CD4-positive, CD25-positive, alpha-beta regulatory T cell (primary cell): ENCODE measurements around the gene CLIP2. TPM values are rescaled to one million over a fixed set of nuclear protein-coding genes. Genes with fewer than 3 reads are reported as not detected.

Experiments
- ATAC-seq, 2 donors: fragments of 150-1000 bp; cut with Tn5 transposase; one replicate each; pipeline ENCODE4 v1.10.0; 2021; ENCODE audit warnings: low read depth in 2 of 2, moderate number of reproducible peaks in 2 of 2, moderate library complexity in 1 of 2
- DNase-seq, 3 donors: peaks; one replicate each; pipeline versions ENCODE4 v3.0.0 to v3.0.0-alpha.2; 2012 to 2022; ENCODE audit warnings: mixed read lengths in 1 of 3
- H3K27ac ChIP-seq: one replicate; pipeline ENCODE4 v1.7.0; 2013; ENCODE audit warnings: mild to moderate bottlenecking, low read length; ENCODE audit not compliant: insufficient read depth, poor library complexity, severe bottlenecking
- H3K27me3 ChIP-seq: one replicate; pipeline ENCODE4 v1.7.0; 2013; ENCODE audit warnings: low read length; ENCODE audit not compliant: control insufficient read depth, insufficient read depth
- H3K36me3 ChIP-seq: one replicate; pipeline ENCODE4 v1.7.0; 2013; ENCODE audit warnings: mild to moderate bottlenecking, low read length, moderate library complexity; ENCODE audit not compliant: control insufficient read depth, insufficient read depth
- H3K4me1 ChIP-seq: 2 replicates; pipeline ENCODE4 v1.7.0; 2013; ENCODE audit warnings: mild to moderate bottlenecking, low read length; ENCODE audit not compliant: insufficient read depth, control insufficient read depth, poor library complexity, severe bottlenecking
- H3K4me3 ChIP-seq: one replicate; pipeline ENCODE4 v1.7.0; 2013; ENCODE audit warnings: low read depth, mild to moderate bottlenecking, low read length, moderate library complexity
- H3K9me3 ChIP-seq, 2 experiments: 1 replicate in 1 of 2; 2 replicates in 1 of 2; pipeline ENCODE4 v1.7.0; 2013; ENCODE audit warnings: low read length in 2 of 2, mild to moderate bottlenecking in 1 of 2, moderate library complexity in 1 of 2; ENCODE audit not compliant: control insufficient read depth in 2 of 2
- H3K27ac Mint-ChIP-seq, 3 donors: one replicate each; pipeline ENCODE4 v1.8.0; 2020 to 2022; ENCODE audit warnings: mild to moderate bottlenecking in 3 of 3, mixed read lengths in 3 of 3, moderate library complexity in 2 of 3
- H3K27me3 Mint-ChIP-seq: one replicate; pipeline ENCODE4 v1.8.0; 2022; ENCODE audit warnings: mild to moderate bottlenecking, mixed read lengths
- H3K36me3 Mint-ChIP-seq: one replicate; pipeline ENCODE4 v1.8.0; 2020; ENCODE audit warnings: mixed read lengths
- H3K4me1 Mint-ChIP-seq, 4 donors: one replicate each; pipeline ENCODE4 v1.8.0; 2020 to 2022; ENCODE audit warnings: mixed read lengths in 4 of 4, mild to moderate bottlenecking in 1 of 4
- H3K4me3 Mint-ChIP-seq, 4 donors: one replicate each; pipeline ENCODE4 v1.8.0; 2020 to 2022; ENCODE audit warnings: mild to moderate bottlenecking in 4 of 4, mixed read lengths in 4 of 4, moderate library complexity in 3 of 4
- H3K9me3 Mint-ChIP-seq, 7 donors: one replicate each; pipeline ENCODE4 v1.8.0; 2020 to 2022; ENCODE audit warnings: mixed read lengths in 7 of 7, mild to moderate bottlenecking in 3 of 7, moderate library complexity in 2 of 7
- polyA plus RNA-seq, 4 donors: library from polyadenylated mRNA; unstranded; fragments of 300-500 nt; fragmentation: Illumina TruSeq; gene quantifications; one replicate each; pipeline ENCODE4 v1.2.3, GENCODE V29; 2021
- total RNA-seq: library from RNA; stranded (reverse); gene quantifications from one replicate; pipeline ENCODE4 v1.2.3, GENCODE V29; 2022

Gene CLIP2
- total and polyA plus RNA-seq, 5 donors from 2014 or later: 0.09 to 2.9 (median 0.29) TPM

DNA sequence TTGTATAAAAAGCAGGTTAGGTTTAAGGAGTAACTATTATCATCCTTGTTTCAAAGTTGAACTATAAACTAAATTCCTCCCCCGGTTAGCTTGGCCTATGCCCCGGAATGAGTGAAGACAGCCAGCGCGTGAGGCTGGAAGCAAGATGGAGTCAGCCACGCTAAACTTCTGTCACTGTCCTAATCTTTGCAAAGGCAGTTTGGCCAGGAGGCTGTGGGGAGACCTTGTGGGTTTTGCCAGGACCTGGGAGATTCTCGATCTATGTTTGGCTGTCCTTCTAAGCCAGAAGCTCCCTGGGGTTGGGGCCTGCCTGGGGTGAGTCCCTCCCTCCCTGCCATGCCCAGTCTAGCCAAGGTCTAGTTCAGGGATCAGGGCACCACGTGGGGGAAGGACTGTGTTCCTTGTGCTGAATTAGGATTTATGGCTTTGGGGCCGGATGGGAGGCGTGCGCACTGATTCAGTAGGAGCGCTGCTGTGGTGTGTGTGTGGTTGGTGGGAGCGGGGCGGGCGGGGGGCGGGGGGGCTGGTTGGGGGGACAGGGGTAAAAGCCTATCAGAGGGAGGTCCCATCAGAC is 163.6 kb downstream of the CLIP2 start:
- peak overlapping the region; percentile 76 to 94 (median 86) for H3K4me3 Mint-ChIP-seq
- ATAC-seq (no peak), DNase-seq (no peak)
- Histone ChIP-seq H3K4me3 (peak overlapping the region; percentile 72), H3K36me3 (no peaks in the 10 kb centered on the region), H3K4me1 (peaks cover 24% of the 10 kb centered on the region), H3K27ac (peak overlapping the region; percentile 78), H3K27me3 (no peaks in the 10 kb centered on the region), H3K9me3 (no peaks in the 10 kb centered on the region)
- H3K4me1 Mint-ChIP-seq: peaks cover 0 to 25% (median 14%) of the 10 kb centered on the region in 4 donors
- peaks cover 22% of the 10 kb centered on the region for H3K27me3 Mint-ChIP-seq
- H3K9me3 Mint-ChIP-seq: no peaks in the 10 kb centered on the region
- no peaks in the 10 kb centered on the region for H3K36me3 Mint-ChIP-seq
- H3K27ac Mint-ChIP-seq: peak overlapping the region; percentile 93 to 95 (median 95)

DNA sequence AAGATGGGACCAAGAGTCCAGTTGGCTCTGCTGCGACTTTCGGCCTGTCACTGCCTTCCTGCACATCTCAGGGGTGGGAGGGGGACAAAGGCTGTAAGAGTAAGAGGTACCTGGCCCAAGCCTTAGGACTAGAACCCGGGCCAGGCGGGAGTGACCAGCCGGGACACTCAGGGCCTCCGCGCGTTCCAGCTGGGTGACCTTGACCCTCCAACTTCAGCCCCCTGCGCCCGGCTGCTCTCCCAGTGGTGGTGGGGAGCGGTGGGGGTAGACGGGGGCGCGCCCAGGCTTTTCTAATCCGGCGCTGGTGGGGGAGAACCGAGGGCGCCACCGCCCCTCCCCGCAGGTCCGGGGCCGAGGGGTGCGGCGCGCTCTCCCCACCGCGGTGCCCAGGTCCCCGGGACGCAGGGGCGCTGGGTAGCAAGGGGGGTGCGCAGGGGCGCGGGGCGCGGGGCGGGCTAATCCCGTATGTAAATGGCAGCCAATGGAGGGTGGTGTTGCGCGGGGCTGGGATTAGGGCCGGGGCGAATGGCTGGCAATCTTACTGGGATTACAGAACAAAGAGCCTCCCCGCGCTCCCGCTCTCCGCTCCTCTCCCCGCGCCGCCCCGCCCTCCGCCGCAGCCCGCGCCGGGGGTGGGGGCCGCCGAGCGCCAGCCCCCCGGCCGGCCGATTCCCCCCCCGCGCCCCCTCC is 164.3 kb downstream of the CLIP2 start, which contains the start of gene GTF2IRD1:
GTF2IRD1 (plus strand) TSS at position 585 of the 690 bp plus-strand sequence. CDS start 54,175 bp downstream, outside the sequence.
- peak in 1 of 2 donors; percentile 9 for ATAC-seq
- Mint-ChIP-seq H3K27ac (peak within 1 kb of the TSS; percentile 93 to 95 (median 95)), H3K4me1 (peaks cover 0 to 25% (median 14%) of the 10 kb centered on the region in 4 donors), H3K27me3 (peaks cover 18% of the 10 kb centered on the region), H3K36me3 (no peaks in the 10 kb centered on the region), H3K4me3 (peak within 1 kb of the TSS; percentile 78 to 94 (median 86)), H3K9me3 (no peaks in the 10 kb centered on the region)
- Histone ChIP-seq H3K27ac (peak within 1 kb of the TSS; percentile 78), H3K4me3 (peak within 1 kb of the TSS; percentile 72), H3K27me3 (no peaks in the 10 kb centered on the region), H3K36me3 (no peaks in the 10 kb centered on the region), H3K4me1 (peaks cover 24% of the 10 kb centered on the region), H3K9me3 (no peaks in the 10 kb centered on the region)
- DNase-seq: peak; percentile 16 to 47 (median 30)

DNA sequence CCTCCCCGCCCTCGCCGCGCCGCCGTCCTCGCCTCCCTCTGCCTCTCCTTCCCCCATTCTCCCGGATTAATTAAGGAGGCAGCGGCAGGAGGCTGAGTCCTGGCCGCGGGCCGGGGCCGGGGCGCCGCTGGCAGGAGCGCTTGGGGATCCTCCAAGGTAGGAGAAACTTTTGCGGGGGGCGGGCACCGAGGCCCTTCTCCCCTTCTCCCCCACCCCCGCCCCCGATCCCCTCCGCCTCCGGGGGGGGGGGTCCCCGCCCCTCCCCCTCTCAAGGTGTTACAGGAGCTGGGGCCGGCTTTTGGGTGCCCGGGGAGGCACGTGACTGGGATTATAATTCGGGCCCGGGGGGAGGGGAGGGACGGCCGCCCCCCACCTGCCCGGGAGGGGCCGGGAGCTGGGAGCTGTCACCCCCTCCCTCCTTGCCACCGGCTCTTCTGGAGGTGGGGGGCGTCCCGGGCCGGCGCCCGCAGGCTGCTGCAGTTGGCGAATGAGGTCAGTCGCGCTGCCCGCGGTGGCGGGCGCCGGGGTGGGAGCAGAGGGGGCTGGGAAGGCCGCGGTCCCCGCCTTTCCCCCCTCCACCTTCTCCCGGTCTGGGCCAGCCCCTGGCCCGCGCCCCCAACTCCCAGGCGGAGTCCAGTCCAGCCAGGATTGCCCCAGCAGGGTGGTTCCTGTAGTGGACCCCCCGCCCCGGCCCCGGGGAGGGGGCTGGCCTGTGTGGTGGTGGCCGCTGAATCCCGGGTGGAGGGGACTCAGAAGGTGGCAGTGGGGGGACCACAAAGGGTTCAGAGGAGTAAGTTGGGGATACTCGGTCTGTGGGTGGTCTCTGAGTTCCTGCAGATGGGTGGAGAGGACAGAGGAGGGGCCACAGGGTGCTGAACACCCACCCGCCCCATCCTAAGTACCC is 165.1 kb downstream of the CLIP2 start:
- Mint-ChIP-seq H3K4me1 (peaks cover 0 to 25% (median 14%) of the 10 kb centered on the region in 4 donors), H3K36me3 (no peaks in the 10 kb centered on the region), H3K9me3 (no peaks in the 10 kb centered on the region), H3K27me3 (peaks cover 18% of the 10 kb centered on the region), H3K4me3 (peak overlapping the region; percentile 15 to 78 (median 57)), H3K27ac (peak overlapping the region in 1 of 3 donors; percentile 79)
- ATAC-seq (no peak), DNase-seq (no peak)
- Histone ChIP-seq H3K36me3 (no peaks in the 10 kb centered on the region), H3K4me1 (peaks cover 24% of the 10 kb centered on the region), H3K4me3 (no peak overlapping the region), H3K9me3 (no peaks in the 10 kb centered on the region), H3K27ac (no peak overlapping the region), H3K27me3 (no peaks in the 10 kb centered on the region)

DNA sequence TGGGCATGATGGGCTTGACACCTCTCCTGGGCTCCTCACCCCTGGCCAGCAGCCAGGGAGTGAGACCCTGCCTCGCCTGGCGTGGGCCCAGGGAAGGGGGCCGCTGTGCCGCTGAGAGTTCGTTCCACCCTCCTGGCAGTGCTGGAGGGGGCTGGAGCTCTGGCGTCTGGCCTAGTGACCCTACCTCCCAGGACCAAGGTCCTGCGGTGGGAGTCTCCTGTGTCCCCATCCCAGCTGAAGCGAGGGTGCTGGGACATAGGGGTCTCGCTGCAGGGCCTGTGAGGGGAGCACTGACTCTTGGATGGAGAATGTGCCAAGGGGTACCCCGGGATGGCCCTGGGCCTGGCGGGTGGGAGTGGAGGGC is 165.7 kb downstream of the CLIP2 start:
- peaks cover 0 to 21% (median 12%) of the 10 kb centered on the region in 4 donors for H3K4me1 Mint-ChIP-seq
- DNase-seq (no peak), ATAC-seq (no peak)
- no peak overlapping the region for H3K4me3 ChIP-seq
- H3K36me3 ChIP-seq: no peaks in the 10 kb centered on the region
- H3K27me3 Mint-ChIP-seq: peaks cover 18% of the 10 kb centered on the region
- no peaks in the 10 kb centered on the region for H3K27me3 ChIP-seq
- no peaks in the 10 kb centered on the region for H3K9me3 ChIP-seq
- H3K4me3 Mint-ChIP-seq: peak overlapping the region; percentile 52 to 78 (median 70)
- peak overlapping the region in 1 of 3 donors; percentile 79 for H3K27ac Mint-ChIP-seq
- no peak overlapping the region for H3K27ac ChIP-seq
- H3K4me1 ChIP-seq: peaks cover 24% of the 10 kb centered on the region
- no peaks in the 10 kb centered on the region for H3K36me3 Mint-ChIP-seq
- H3K9me3 Mint-ChIP-seq: no peaks in the 10 kb centered on the region

DNA sequence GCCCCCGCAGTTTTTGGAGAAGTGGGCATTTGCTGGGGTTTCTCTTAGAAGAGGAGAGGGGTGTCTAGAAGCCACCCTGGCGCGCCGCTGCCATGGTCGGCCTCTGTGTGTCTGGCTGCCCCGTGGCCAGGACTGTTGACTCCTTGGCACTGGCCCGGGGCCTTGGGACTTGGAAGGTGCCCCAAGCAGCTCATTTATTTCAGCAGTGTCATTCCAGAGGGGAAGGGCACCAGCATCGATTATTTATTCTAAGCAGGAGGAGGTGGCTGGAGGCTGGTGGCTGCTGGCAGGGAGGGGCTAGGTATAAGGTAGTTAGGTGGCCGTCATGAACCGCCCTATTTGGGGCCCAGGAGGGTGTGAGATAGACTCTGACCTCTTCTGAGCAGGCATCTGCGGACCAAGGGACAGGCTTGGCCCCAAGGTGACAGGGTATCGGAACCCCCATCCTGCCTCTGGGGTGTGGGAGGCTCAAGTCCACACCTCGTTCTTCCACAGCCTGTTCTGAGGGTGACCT is 166.1 kb downstream of the CLIP2 start:
- no peak for DNase-seq
- Histone ChIP-seq H3K27me3 (no peaks in the 10 kb centered on the region), H3K4me3 (no peak overlapping the region), H3K9me3 (no peaks in the 10 kb centered on the region), H3K36me3 (no peaks in the 10 kb centered on the region), H3K27ac (no peak overlapping the region), H3K4me1 (peaks cover 24% of the 10 kb centered on the region)
- Mint-ChIP-seq H3K27ac (peak overlapping the region in 1 of 3 donors; percentile 79), H3K27me3 (peaks cover 18% of the 10 kb centered on the region), H3K4me1 (peaks cover 0 to 17% (median 11%) of the 10 kb centered on the region in 4 donors), H3K36me3 (no peaks in the 10 kb centered on the region), H3K4me3 (peak overlapping the region; percentile 52 to 81 (median 70)), H3K9me3 (no peaks in the 10 kb centered on the region)
- no peak for ATAC-seq

Other genes with a start within 250 kb of the CLIP2 start
- 14.4 TPM for gene LIMK1, start 205.6 kb upstream of the CLIP2 start, total RNA-seq
- gene LIMK1, start 205.6 kb upstream of the CLIP2 start, polyA plus RNA-seq: 1 to 10 TPM; 1.7 to 3.1 (median 2.5) TPM
- gene EIF4H, start 115.1 kb upstream of the CLIP2 start, total RNA-seq: 263 TPM
- 100 to 1,000 TPM; 222 to 257 (median 233) TPM for gene EIF4H, start 115.1 kb upstream of the CLIP2 start, polyA plus RNA-seq
- gene LAT2, start 79.4 kb upstream of the CLIP2 start, total RNA-seq: 3.9 TPM
- gene LAT2, start 79.4 kb upstream of the CLIP2 start, polyA plus RNA-seq: 1 to 10 TPM; 2.2 to 6.3 (median 3.1) TPM
- 15.8 TPM for gene RFC2, start 35.0 kb upstream of the CLIP2 start, total RNA-seq
- gene RFC2, start 35.0 kb upstream of the CLIP2 start, polyA plus RNA-seq: 10 to 100 TPM; 26.4 to 33.8 (median 27.5) TPM
- gene GTF2IRD1, start 164.5 kb downstream of the CLIP2 start, total RNA-seq: 2.4 TPM
- gene GTF2IRD1, start 164.5 kb downstream of the CLIP2 start, polyA plus RNA-seq: under 1 TPM in 1 of 4 donors, not detected in 3; 0.16 TPM